DOHH2 (cell line): ENCODE data around the gene PON1.

Experiments
- H3F3A ChIP-seq: fragments of 200-600 bp; sonication (generic), shearing (Covaris generic); 2 replicates; pipeline ENCODE4 v1.6.0; 2016; ENCODE audit warnings: antibody characterized with exemption, mild to moderate bottlenecking; ENCODE audit not compliant: control insufficient read depth, insufficient read depth
- H3K27ac ChIP-seq: fragments of 200-600 bp; sonication (generic); 2 replicates; pipeline ENCODE4 v1.5.1; 2014; ENCODE audit warnings: low read depth, mild to moderate bottlenecking, low read length, moderate library complexity
- H3K27me3 ChIP-seq: fragments of 200-600 bp; sonication (generic); 2 replicates; pipeline ENCODE4 v1.6.1; 2014; ENCODE audit warnings: mild to moderate bottlenecking, low read length, mixed read lengths; ENCODE audit not compliant: control insufficient read depth
- H3K36me3 ChIP-seq: fragments of 200-600 bp; sonication (generic); 2 replicates; pipeline ENCODE4 v1.6.1; 2014; ENCODE audit warnings: mild to moderate bottlenecking, low read length, moderate library complexity, mixed read lengths; ENCODE audit not compliant: control insufficient read depth
- H3K4me1 ChIP-seq: fragments of 200-600 bp; sonication (generic); 2 replicates; pipeline ENCODE4 v1.6.1; 2014; ENCODE audit warnings: mild to moderate bottlenecking, low read length, mixed read lengths; ENCODE audit not compliant: control insufficient read depth
- H3K4me2 ChIP-seq: fragments of 200-600 bp; sonication (generic); 2 replicates; pipeline ENCODE4 v1.6.0; 2014; ENCODE audit warnings: mild to moderate bottlenecking, low read length, moderate library complexity
- H3K4me3 ChIP-seq: fragments of 200-600 bp; sonication (generic); 2 replicates; pipeline ENCODE4 v1.5.1; 2014; ENCODE audit warnings: mild to moderate bottlenecking, low read length, mixed read lengths
- H3K79me2 ChIP-seq: fragments of 200-600 bp; sonication (generic); 2 replicates; pipeline ENCODE4 v1.6.1; 2014; ENCODE audit warnings: mild to moderate bottlenecking, low read length, mixed read lengths; ENCODE audit not compliant: control insufficient read depth
- H3K9me2 ChIP-seq: fragments of 200-600 bp; sonication (generic); replicated peaks from 2 replicates; pipeline ENCODE4 v1.6.1; 2014; ENCODE audit warnings: mild to moderate bottlenecking, low read length, mixed read lengths; ENCODE audit not compliant: control insufficient read depth
- H3K9me3 ChIP-seq: fragments of 200-600 bp; sonication (generic); 2 replicates; pipeline ENCODE4 v1.6.1; 2014; ENCODE audit warnings: antibody characterized with exemption, low read length, mixed read lengths; ENCODE audit not compliant: control insufficient read depth, insufficient read depth
- H4K20me1 ChIP-seq: fragments of 200-600 bp; sonication (generic); 2 replicates; pipeline ENCODE4 v1.6.0; 2014; ENCODE audit warnings: low read depth, mild to moderate bottlenecking, antibody characterized with exemption, low read length, moderate library complexity; ENCODE audit not compliant: control insufficient read depth, insufficient read depth
- CTCF ChIP-seq: fragments of 200-600 bp; sonication (generic); IDR thresholded peaks from one replicate; pipeline ENCODE4 v1.5.1; 2014; ENCODE audit warnings: antibody characterized with exemption, mild to moderate bottlenecking, low read depth, low read length; ENCODE audit not compliant: poor library complexity, severe bottlenecking
- EZH2phosphoT487 ChIP-seq: fragments of 200-600 bp; sonication (generic); IDR thresholded peaks from 2 replicates; pipeline ENCODE4 v1.6.1; 2017; ENCODE audit warnings: borderline replicate concordance, mild to moderate bottlenecking, antibody characterized with exemption, low read length, moderate library complexity, mixed read lengths

The PON1 gene

DNA sequence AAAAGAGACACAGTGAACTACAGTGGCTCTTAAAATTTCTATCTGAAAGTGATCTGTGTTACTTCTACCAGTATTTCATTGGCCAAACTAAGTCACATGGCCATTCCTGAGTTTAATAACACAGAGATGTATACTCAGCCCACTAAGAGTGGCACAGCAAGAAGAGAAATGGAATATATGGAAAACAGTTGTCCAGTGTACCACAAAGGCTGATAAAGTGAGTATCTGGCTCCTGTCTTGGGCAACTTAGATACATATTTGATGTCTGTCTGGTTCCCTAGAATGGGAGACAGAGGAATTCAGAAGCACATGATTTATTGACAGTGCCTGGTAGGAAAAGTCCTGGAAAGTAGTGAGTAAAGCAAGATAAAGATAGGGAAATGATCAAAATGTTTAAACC, 10.1 kb upstream of the PON1 start:
- TF ChIP-seq CTCF (no peak), EZH2phosphoT487 (no peak)
- no peaks in the 10 kb centered on the region for H3K9me2 ChIP-seq
- H3K4me1 ChIP-seq: no peaks in the 10 kb centered on the region
- H3F3A ChIP-seq: no peaks in the 10 kb centered on the region
- no peaks in the 10 kb centered on the region for H3K36me3 ChIP-seq
- no peaks in the 10 kb centered on the region for H3K27me3 ChIP-seq
- no peaks in the 10 kb centered on the region for H3K79me2 ChIP-seq
- no peak overlapping the region for H3K27ac ChIP-seq
- no peaks in the 10 kb centered on the region for H3K9me3 ChIP-seq
- no peaks in the 10 kb centered on the region for H4K20me1 ChIP-seq
- H3K4me3 ChIP-seq: no peak overlapping the region
- no peak overlapping the region for H3K4me2 ChIP-seq

GRCh38 chr7:95330961-95331337, 6.6 kb upstream of the PON1 start:
- Histone ChIP-seq H3F3A (no peaks in the 10 kb centered on the region), H3K4me2 (no peak overlapping the region), H4K20me1 (no peaks in the 10 kb centered on the region), H3K27ac (no peak overlapping the region), H3K36me3 (no peaks in the 10 kb centered on the region), H3K9me3 (no peaks in the 10 kb centered on the region), H3K79me2 (no peaks in the 10 kb centered on the region), H3K27me3 (no peaks in the 10 kb centered on the region), H3K4me1 (no peaks in the 10 kb centered on the region), H3K4me3 (no peak overlapping the region), H3K9me2 (no peaks in the 10 kb centered on the region)
- TF ChIP-seq EZH2phosphoT487 (no peak), CTCF (no peak)

GRCh38 chr7:95330204-95330960, 6.0 kb upstream of the PON1 start:
- H3K27ac ChIP-seq: no peak overlapping the region
- H3K27me3 ChIP-seq: no peaks in the 10 kb centered on the region
- no peak for TF ChIP-seq CTCF
- TF ChIP-seq EZH2phosphoT487: no peak
- no peaks in the 10 kb centered on the region for H3K9me3 ChIP-seq
- no peak overlapping the region for H3K4me3 ChIP-seq
- H3K79me2 ChIP-seq: no peaks in the 10 kb centered on the region
- no peaks in the 10 kb centered on the region for H3K4me1 ChIP-seq
- H3K9me2 ChIP-seq: no peaks in the 10 kb centered on the region
- H4K20me1 ChIP-seq: no peaks in the 10 kb centered on the region
- H3K36me3 ChIP-seq: no peaks in the 10 kb centered on the region
- no peaks in the 10 kb centered on the region for H3F3A ChIP-seq
- no peak overlapping the region for H3K4me2 ChIP-seq
